Measurements from ENCODE around the gene TMEM272.

DNA sequence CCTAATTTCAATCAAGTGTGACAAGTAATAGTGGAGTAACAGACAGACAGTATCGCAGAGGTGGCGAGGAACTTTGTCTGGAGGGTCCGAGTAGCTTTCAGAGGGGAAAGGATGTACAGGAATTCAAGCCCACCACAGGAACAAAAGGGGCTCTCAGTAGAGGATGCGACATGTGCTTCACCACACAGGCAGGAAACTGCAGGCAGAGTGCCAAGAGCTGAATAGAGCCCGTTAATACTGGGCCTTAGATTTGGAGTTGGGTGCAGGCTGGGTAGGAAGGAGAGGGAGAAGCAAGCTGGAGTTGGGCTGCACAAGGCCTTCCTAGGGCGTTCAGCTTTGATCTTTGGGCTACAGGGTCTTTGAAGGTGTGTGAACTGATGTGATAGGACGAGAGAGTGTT lies 18.0 kb upstream of the TMEM272 start:
- TF ChIP-seq, protein P1, sequence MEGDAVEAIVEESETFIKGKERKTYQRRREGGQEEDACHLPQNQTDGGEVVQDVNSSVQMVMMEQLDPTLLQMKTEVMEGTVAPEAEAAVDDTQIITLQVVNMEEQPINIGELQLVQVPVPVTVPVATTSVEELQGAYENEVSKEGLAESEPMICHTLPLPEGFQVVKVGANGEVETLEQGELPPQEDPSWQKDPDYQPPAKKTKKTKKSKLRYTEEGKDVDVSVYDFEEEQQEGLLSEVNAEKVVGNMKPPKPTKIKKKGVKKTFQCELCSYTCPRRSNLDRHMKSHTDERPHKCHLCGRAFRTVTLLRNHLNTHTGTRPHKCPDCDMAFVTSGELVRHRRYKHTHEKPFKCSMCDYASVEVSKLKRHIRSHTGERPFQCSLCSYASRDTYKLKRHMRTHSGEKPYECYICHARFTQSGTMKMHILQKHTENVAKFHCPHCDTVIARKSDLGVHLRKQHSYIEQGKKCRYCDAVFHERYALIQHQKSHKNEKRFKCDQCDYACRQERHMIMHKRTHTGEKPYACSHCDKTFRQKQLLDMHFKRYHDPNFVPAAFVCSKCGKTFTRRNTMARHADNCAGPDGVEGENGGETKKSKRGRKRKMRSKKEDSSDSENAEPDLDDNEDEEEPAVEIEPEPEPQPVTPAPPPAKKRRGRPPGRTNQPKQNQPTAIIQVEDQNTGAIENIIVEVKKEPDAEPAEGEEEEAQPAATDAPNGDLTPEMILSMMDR (IDR thresholded peaks at IDR 0.05 in 2 of 3, conservative IDR thresholded peaks at IDR 0.05 in 1 of 3; ENCODE audit: borderline replicate concordance in 1 of 3, insufficient read depth in 1 of 3, low read depth in 2 of 3, low read length in 2 of 3) = no peak
- TF ChIP-seq, protein P2, sequence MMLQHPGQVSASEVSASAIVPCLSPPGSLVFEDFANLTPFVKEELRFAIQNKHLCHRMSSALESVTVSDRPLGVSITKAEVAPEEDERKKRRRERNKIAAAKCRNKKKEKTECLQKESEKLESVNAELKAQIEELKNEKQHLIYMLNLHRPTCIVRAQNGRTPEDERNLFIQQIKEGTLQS (IDR thresholded peaks at IDR 0.05) = no peak
- TF ChIP-seq, protein P3, sequence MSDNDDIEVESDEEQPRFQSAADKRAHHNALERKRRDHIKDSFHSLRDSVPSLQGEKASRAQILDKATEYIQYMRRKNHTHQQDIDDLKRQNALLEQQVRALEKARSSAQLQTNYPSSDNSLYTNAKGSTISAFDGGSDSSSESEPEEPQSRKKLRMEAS (IDR thresholded peaks at IDR 0.05) = no peak
- no peak for TF ChIP-seq EGR1 (IDR thresholded peaks at IDR 0.05; ENCODE audit: low read depth)
- TF ChIP-seq, protein P4, sequence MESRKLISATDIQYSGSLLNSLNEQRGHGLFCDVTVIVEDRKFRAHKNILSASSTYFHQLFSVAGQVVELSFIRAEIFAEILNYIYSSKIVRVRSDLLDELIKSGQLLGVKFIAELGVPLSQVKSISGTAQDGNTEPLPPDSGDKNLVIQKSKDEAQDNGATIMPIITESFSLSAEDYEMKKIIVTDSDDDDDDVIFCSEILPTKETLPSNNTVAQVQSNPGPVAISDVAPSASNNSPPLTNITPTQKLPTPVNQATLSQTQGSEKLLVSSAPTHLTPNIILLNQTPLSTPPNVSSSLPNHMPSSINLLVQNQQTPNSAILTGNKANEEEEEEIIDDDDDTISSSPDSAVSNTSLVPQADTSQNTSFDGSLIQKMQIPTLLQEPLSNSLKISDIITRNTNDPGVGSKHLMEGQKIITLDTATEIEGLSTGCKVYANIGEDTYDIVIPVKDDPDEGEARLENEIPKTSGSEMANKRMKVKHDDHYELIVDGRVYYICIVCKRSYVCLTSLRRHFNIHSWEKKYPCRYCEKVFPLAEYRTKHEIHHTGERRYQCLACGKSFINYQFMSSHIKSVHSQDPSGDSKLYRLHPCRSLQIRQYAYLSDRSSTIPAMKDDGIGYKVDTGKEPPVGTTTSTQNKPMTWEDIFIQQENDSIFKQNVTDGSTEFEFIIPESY (IDR thresholded peaks at IDR 0.05; ENCODE audit: extremely low read depth, insufficient replicate concordance, low read length) = no peak
- TF ChIP-seq POLR2A (IDR thresholded peaks at IDR 0.05; ENCODE audit: borderline replicate concordance, extremely low read depth, insufficient read depth, insufficient read length) = no peak
- TF ChIP-seq RAD21 (IDR thresholded peaks at IDR 0.05; ENCODE audit: low read depth) = no peak
- no peak for TF ChIP-seq CEBPB (IDR thresholded peaks at IDR 0.05; ENCODE audit: low read depth)
- no peak for TF ChIP-seq EZH2 (IDR thresholded peaks at IDR 0.05)
- no peak for TF ChIP-seq JUND (IDR thresholded peaks at IDR 0.05)
- no peak for TF ChIP-seq SP1 (IDR thresholded peaks at IDR 0.05; ENCODE audit: low read depth)
- TF ChIP-seq POLR2AphosphoS5 (IDR thresholded peaks at IDR 0.05; ENCODE audit: low read depth, low read length) = no peak
